GM12864 (cell line): ENCODE measurements around the gene WWP2.

Experiments used
- DNase-seq: peaks from one replicate; pipeline ENCODE4 v3.0.0-alpha.2; 2011; ENCODE audit warnings: low read depth
- H3K4me3 ChIP-seq: 2 replicates; pipeline ENCODE4 v1.5.1; 2011; ENCODE audit warnings: mild to moderate bottlenecking, low read depth, low read length, control low read depth
- TF ChIP-seq, protein P1 (sequence below): IDR thresholded peaks from 2 replicates; pipeline ENCODE4 v1.5.1; 2011; ENCODE audit warnings: low read depth, mild to moderate bottlenecking, moderate library complexity, low read length, control low read depth, inconsistent platforms; ENCODE audit errors: missing control alignments

WWP2 gene

DNA sequence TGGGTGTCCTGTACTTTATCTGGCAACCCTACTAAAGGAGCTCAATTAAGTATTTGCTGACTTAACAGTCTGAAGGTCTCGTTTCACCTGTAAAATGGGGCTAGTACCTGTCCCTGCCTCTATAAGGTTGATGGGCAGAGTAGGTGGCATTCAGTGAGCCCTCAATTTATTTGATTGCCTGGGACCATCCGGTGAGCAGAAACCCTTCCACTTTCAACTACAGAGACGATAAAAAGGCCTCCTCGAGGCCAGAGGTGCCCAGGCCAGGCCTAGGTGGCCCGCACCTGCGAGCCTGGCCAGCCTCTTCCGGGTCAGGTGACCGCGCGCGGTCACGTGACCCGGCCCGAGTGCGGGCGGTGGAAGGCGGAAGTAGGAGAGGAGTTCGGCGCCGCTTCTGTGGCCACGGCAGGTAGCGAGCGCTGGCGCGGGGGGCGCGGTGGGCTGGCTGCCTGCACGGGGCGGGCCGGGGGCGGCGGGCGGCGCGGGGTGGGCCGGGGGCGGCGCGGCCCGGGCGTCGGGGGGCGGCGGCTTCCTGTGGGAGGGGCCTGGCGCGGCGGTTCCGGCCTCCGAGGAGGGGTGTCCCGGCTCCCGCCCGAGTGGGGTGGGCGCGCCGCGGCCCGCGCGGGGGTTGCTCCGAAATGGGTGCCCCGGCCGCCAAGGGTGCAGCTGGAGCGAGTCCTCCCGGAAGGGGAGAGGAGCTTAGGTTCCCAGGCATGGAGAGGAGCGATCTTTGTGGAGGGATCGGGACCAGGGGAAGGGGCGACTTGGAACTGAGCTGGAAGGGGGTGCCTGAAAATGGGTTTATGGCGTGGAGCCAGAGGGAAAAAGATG is at the start of gene WWP2:
TSS of gene WWP2 (plus strand) at position 350 of the 831 bp plus-strand sequence. CDS start 24,679 bp downstream, outside the sequence.
- TF ChIP-seq, protein P1, sequence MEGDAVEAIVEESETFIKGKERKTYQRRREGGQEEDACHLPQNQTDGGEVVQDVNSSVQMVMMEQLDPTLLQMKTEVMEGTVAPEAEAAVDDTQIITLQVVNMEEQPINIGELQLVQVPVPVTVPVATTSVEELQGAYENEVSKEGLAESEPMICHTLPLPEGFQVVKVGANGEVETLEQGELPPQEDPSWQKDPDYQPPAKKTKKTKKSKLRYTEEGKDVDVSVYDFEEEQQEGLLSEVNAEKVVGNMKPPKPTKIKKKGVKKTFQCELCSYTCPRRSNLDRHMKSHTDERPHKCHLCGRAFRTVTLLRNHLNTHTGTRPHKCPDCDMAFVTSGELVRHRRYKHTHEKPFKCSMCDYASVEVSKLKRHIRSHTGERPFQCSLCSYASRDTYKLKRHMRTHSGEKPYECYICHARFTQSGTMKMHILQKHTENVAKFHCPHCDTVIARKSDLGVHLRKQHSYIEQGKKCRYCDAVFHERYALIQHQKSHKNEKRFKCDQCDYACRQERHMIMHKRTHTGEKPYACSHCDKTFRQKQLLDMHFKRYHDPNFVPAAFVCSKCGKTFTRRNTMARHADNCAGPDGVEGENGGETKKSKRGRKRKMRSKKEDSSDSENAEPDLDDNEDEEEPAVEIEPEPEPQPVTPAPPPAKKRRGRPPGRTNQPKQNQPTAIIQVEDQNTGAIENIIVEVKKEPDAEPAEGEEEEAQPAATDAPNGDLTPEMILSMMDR = no peak
- DNase-seq = peak; percentile 36
- peak within 1 kb of the TSS; percentile 79 for H3K4me3 ChIP-seq

DNA sequence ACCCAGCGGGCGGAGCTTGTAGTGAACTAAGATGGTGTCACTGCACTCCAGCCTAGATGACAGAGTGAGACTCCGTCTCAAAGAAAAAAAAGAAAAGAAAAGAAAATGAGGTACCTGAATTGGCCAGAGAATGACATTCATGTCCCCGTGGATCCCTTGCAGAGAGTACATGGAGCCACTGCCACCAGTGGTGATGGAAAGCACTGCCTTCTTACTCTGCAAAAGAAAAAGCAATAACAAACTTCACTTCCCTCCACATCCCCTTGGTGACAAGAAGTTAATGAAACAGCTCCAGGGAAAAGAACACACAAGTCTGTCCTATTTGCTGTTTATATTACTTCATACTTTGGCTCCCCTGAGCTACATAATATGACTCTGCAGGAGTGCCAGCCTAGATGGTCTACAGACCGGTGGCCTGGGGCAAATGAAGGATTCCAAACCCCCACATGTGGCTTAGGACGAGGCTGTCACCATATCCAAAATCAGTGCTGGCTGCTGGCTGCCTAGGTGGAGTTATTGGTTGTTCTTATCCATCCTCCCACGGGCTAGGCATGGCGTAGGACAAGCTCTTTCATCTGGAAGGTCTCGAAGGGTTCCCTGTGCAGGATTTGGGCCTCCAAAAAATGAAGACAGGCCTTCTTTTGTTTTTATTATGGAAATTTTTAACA is 49.1 kb upstream of the WWP2 start:
- no peak for DNase-seq
- no peak overlapping the region for H3K4me3 ChIP-seq
- TF ChIP-seq, protein P1 = no peak

DNA sequence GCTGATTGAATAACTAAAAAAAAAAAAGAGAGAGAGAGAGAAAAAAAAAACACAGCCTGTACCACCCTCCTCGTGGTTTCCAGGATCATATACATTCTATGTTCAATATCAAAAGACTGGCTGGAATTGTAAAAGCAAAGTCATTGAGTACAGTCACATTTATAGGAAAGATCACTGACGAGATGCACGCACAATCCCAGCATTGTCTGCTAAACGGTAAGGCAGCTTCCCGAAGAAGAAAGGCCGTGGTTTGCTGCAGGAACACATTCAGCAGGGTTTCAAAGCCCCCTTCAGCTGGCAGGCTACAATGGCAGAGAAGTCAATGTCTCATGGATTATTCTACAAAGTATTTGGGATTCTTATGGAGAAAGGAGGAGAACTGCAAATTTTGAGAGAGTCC is 45.1 kb upstream of the WWP2 start:
- no peak for DNase-seq
- H3K4me3 ChIP-seq = no peak overlapping the region
- TF ChIP-seq, protein P1 = no peak

- no peak overlapping the region for H3K4me3 ChIP-seq
- TF ChIP-seq, protein P1 = no peak
- no peak for DNase-seq
Measured at GRCh38 chr16:69718111-69718764, 43.9 kb upstream of the WWP2 start.

GRCh38 chr16:69720822-69721430 is 41.2 kb upstream of the WWP2 start:
- DNase-seq = no peak
- H3K4me3 ChIP-seq = no peak overlapping the region
- TF ChIP-seq, protein P1 = no peak

GRCh38 chr16:69721441-69721957 is 40.6 kb upstream of the WWP2 start:
- DNase-seq = no peak
- TF ChIP-seq, protein P1 = no peak
- no peak overlapping the region for H3K4me3 ChIP-seq
